C1 segment of cervical spinal cord (tissue), 14 donors: ENCODE data around the gene ARHGAP26.
A peak's percentile ranks its signal among the peaks of the same experiment; 100 is the strongest.

Source experiments
- DNase-seq, 14 donors: peaks; one replicate each; lab custom pipeline; 2025; lab: John Stamatoyannopoulos, UW

The ARHGAP26 gene

DNA sequence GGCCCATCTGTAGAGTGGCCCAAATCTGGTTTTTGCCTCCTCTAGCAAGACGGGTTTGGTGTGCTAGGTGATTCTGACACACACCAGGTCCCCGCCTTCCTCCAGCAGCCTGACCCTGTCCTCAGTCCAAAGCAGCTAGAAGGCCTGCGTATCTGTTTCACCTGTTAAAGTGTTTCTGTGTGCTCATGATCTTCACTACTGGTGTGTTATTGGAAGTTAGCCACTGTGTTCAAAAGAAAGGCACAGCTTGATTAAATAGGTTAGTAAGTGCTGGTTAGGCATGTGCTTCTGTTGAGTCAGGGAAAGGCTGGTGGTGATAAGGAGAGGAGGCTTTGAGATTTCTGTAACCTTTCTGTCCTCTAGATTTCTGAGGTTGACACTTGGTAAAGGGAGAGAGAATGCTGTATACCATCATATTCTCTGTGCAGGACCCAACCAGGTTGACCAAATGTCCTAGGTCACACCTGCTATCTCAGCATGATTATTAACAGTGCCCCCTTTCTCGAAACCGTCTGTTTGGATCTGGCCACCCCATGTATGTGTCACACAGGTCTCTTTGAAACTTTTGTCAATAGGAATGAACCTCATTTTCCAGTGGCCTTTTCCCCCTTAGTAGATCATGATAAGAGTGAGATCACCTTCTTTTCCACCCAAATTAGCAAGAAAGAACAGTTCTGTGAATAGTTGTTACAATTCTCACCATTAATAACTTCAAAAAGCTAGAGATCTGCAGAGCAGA is 58.8 kb downstream of the ARHGAP26 start:
- DNase-seq = peak in 1 of 14 donors; percentile 39

DNA sequence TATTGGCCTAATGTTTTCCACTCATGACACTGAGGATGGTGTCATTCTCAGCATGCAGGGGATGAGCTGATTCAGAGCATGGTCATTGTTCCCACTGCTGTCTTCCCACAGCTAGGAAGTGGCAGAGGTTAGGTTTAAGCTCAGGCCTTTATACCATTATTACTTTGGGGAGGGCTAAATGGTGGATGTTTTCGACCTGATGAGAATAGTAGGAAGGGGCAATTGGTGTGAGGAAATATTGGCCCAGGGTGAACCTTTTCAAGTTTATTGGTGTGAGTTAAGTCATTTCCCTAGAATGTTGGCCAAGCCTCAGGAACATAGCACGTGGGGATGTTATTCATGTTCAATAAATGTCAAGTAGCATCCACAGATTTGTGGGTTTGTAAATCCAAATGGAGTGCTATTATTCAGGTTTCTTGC is 59.6 kb downstream of the ARHGAP26 start:
- DNase-seq = no peak

DNA sequence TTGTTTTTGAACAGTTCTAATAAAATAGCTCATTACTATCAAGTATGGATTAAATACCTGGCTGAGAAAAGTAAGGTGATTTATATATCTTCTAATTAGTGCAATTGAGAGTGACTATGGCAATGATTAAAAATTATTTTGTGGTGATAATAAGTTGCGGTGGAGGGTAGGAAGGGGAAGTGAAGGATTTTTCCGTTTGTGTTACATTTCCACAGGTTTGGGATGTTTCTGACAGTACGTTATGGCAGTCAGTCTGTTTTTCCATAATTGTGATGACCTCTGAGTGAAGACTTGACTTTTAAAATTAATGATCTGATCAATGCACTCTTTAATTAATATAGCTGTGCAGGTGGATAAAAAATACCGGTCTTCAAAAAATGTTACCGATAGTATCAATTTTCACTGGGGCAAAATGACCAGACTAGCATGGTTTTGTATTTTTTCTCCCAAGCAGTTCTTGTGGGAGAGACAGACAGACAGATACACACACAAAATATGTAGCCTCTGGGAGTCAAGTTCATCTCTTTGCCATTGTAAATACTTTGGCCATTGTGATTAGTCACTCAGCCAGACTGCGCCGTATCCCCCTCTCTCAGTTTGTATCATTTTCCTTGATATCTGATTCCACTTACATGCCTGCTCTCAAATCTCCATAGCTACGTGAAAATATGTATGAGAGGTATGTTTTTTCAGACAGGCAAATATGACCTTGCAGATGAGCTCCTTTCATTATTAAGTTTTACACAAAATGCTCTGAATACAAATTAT is 60.2 kb downstream of the ARHGAP26 start:
- no peak for DNase-seq

DNA sequence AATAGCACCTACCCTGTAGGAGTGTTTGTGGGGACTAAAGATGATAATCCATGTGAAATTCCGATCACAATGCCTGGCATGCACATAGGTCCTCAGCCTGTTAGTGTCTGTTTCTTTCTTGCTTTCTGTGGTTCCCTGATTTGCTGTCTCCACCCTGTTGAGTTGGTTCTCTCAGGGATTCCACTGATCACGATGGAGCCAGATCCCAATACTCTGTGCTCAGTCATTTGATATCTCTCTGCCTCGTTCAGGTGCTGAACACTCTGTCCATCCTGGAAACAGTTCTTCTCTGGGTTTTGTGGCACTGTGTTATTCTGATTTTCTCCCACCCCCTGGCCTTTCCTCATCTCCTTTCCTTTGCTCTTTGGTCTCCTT is 60.8 kb downstream of the ARHGAP26 start:
- DNase-seq = no peak

DNA sequence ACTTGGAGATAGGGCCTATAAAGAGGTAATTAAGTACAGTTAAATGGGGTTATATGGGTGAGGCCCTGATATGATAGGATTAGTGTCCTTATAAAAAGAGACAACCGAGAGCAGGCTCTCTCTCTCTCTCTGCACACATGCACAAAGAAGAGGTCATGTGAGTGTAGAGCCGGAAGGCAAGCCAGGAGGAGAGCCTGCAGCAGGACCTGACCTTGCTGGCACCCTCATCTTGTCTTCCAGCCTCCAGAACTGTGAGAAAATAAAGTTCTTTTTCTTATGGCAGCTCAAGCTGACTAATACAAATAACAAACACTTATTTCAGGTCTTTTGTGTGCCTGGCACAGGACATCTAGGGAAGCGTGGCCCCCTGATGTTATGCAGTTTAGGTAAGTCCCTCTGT is 62.1 kb downstream of the ARHGAP26 start:
- no peak for DNase-seq

DNA sequence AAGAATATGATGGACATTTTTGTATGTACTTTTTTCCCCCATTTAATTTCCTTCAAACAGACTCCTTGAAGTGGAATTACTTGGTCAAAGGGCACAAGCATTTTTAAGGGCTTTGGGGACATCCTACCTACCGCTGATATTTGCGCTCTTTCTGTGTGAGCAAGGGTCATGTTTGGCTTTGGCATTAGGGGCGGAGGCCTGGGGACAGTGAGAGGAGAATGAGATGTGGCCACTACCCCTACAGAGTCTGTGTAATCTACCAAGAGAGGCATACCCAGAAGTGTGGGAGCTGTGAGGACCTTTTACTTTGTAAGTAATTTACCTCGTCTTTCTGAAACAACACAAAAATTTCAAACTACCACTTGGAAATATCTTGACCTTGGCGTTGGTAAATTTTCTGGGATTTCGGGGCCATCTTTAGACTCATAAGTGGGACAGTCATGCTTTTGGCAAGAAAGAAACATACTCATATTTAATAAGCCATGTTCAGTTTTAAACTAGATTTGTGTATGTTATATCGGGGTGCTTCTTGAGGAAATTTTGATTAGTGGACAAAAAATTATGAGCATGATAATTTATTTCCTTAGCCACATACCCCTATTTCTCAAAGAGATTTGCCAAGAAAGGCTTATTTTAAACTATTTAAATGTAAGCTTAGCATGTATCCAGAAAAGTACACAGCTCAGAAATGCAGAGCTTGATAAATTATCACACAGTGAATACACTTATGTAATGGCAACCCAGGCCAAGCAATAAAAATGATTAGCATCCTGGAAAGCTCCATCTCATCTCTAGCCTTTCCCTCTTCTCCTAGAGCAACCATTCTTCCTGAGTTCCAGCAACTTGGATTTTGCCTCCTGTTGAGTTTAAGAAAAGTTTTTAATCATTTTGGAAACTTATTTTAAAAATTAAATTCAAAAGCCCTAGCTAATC is 63.6 kb downstream of the ARHGAP26 start:
- DNase-seq = no peak

DNA sequence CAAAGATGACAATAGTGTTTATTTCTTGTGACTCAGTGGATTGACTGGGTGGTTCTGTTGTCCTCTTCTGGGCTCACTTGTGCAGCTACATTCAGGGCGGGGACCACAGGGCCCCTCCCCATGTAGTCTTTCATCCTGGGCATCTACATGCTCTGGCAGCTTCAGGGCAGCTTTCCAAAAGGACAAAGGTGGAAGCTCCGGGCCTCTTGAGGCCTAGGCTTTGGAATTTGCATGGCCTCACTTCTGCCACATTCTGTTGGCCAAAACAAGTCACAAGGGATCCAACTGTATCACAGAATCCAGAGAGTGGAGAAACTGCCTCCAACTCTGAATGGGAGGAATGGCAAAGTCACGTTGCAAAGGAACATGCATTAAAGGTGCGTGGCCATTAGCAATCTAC is 64.3 kb downstream of the ARHGAP26 start:
- DNase-seq = no peak

DNA sequence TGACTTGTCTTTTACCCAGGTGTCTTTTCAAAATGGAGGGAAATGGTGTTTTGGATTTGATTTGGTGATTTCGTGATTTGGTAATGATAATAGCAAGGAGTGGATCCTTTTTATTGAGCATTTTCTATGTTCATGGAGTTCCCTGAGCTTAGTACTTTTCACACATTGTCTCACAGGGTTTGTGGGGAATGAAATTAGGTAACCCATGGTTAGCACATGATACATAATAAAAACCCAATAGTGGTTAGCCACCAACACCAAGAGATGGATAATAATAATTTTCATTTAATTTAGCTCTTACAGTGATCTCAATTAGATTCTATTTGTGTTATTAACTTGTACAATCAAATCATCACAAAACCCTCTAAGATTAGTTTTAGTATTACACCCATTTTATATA is 65.4 kb downstream of the ARHGAP26 start:
- no peak for DNase-seq

DNA sequence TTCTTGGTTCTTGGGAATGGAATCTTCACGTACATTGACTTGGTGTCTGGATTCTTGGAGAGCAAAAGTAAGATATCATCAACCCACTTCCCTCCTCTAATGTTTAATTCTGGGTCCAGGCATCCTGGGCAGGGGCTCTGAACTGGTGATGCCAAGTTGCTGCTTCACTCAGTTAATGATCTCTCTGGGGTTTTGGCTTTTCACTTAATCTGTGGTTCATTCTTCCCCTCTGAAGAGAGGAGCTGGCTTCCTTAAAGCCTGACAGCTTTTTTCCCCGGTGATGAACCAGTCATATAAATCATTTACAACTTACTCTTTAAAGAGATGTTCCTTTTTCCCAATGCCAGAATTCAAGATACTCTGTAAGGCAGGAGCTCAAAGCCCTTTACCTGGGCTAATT is 65.9 kb downstream of the ARHGAP26 start:
- DNase-seq = no peak

DNA sequence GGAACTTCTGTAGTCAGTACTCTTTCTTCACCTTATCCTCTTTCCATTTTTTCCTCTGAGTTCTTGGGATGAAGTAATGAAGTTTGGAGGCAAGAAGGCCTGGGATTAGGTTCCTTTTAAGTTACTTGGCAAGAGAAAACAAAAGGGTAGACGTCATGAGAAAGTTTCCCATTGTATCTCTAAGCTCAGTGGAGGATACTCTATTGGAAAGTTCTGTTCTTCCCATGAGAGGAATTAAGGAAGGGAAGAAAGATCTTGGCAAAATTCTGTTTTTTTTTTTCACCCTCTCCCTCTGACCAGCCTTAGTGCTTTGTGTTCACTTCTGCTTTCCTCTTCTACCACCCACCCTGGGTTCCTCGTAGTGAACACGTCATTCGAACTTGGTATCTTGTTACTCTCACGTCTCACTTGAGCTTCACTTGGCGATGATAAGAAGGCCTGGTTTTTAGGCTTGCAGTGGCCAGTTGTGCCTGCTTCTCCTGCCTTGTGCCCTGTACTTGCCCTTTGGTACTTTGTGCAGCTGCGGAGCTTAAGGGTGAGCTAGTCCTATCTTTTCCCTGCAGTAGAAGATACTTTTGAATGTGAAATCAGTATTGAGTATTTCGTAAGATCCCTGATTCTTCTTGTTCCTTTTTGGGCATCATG is 67.0 kb downstream of the ARHGAP26 start:
- peak in 1 of 14 donors; percentile 17 for DNase-seq

DNA sequence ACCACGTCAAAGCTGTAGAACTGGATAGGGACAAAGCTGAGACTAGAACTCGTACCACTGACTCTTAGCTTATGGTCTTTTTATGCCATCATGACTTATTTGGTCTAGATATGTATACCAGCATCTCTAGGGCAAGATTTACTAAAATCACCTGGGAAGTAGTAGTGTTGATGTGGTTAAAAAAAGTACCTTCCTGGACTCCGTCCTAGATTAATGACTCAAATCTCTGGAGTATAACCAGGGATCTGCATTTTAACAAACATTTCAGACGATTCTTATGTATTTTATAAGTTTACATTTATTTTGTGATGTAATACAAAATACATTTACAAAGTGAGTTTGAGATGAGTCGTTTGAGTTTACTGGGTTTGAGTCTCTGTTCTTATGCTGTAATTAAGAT is 68.7 kb downstream of the ARHGAP26 start:
- no peak for DNase-seq

DNA sequence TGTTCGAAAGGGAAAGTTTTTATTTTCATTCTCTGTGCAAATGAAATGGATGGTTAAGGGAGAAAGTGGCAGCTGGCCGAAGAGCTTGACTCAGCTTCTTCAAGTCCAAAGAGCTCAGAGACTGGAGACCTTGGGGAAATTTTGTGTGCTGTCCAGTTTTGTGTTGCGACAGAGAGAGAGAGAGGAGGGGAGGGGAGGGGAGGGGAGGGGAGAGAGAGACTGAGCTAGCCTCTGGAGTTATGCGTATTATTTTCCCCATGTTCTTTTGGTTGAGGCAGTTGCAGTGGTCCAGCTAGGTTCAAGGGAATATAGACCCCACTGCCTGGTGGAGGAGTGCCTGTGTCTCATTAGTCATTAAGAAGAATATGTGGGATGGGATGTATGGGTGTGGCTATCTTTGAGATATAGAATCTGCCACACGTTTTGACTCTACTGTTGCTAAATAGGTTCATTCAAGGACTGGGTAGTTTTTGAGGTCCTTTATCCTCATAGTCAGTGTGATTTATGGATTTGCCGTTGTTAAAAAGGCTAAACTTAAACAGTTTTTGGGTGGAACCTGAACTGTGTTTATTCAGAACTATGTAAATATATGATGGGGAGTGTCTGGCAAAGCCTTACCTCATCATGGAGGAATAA is 69.7 kb downstream of the ARHGAP26 start:
- DNase-seq = peak in 4 of 14 donors; percentile 20 to 33 (median 25)

DNA sequence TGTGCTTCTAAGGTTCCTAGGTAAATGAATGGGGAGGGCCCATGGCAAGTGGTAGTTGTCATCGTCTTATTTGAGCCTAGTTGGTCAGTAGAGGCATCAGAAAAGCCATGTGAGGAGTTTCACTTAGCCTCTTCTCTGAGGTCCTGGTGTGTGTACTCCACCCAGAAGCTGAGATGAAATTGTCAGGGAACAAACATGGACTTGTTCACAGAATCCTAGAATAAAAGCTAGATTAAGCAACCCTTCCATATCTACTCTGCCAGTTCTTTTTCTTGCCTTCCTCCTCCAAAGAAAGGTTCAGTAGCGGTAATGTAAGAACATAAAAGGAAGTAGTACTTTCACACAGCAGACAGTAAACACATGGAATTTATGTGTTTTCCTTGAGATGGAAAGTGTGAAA is 70.4 kb downstream of the ARHGAP26 start:
- no peak for DNase-seq

DNA sequence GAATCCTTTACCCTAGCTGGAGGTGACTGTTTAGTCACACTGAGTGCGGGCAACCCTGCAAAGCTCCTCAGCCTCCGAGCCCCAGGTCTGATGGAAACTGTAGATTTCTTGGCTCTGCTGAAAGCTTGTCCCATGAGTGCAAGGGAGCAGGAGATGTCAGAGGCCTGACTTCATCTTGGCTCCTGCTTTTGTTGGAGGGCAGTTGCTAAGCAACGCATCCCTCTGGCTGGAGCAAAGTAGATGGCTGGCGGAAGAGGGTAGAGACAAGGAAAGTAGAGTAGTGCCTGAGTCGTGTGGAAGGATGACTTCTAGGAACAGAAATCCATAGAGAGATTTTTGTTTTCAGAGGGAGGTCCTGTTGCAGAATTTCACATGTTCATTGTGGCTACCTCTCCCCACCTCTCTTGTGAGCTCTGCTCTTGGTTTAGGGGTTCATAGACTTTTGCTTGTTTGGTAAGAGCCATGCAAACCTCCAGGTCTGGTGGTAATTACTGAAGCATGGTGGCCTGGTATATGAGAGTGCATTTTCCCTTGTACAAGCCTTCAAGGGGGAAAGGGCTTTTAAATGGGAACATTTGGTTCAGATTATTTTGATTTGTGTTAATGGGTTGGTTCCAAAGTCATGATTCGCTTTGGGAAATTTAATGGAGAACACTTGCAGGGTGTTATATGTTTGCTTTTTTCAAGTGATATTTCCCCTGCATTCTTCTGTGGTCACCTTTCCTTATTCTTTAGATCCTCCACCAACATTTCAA is 71.5 kb downstream of the ARHGAP26 start:
- peak in 6 of 14 donors; percentile 3 to 28 (median 14) for DNase-seq

DNA sequence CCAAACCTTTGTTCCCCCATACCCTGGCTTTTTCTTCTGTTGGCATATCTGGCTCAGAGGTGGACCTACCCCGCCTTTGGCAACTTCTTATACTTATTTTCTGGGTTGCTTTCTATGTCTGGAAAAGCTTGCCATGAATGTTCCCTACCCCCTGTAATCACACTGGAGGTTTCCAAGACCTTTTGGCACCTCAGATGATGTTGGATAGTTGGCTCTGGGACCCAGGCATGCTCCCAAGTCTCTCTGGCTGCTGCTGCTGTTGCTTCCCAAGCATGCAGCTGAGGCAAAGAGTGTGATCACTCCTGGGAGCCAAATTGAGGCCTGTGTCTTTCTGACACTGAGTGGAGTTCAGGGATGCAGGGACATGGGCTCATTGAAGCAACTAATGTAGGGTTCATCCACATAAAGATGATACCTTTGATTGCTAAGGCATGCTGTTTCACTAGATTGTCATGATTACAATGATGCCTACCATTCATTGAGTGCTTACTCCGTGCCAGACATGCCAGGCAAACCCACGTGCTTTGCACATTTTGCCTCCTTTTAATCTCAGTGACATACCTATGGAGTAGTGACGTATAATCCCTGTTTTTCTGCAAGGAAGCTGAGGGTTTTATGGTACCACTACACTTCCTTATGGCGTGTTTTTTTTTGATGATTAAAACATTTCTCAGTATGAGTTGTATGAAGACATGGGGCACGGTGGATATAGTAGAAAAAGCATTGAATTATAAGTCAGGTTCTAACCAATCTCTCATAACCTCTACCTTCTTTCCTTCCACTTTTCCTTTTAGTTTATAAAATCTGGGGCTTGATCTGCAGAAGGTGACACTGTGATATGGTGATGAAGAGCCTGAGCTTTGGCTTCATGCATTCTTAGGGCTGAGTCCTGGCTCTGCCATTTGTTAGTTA is 73.1 kb downstream of the ARHGAP26 start:
- peak in 7 of 14 donors; percentile 14 to 46 (median 19) for DNase-seq

DNA sequence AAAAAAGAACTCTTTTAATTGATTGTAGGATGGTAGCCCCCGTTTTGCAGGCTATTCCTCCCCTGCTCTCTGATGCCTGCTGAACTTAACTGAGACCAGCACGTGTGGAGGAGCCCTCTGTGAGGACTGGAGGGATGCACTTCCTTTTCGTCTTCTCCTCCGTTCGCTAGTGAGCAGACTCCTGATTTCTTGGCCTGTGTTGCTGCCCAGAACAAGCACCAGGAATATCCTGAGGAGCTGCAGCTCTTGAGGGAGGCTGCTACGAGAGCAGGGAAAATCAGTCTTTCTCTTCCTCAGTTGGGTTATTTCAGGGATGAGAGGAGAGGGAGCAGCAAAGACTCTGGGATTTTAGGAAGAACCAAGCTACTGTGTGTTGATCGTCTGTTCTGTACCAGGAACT is 74.7 kb downstream of the ARHGAP26 start:
- DNase-seq = peak in 1 of 14 donors; percentile 25

DNA sequence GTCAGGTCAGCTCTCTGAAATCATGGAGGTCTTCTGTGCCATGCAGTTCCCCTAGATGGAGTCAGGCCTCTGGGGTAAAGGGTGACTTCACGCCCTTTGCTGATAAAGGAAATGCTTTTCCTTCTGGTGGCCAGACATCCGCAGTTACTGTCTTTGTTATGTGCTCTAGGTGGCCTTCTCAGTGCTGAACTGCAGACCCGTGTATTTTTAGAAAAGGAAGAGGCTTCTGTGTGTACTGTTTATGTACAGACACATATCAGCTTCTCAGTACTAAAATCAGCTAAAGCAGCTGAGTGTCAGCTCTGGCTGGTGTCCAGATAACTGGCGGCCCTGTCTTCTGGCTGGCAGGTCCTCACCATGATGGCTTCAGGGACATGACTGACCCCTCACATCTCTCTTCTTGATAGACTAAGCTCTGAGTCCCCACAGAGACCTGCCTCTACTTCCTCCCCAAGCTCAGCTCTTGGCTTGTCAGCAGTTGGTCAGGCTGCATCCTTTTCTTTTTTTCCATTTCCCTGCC is 75.3 kb downstream of the ARHGAP26 start:
- DNase-seq = peak in 5 of 14 donors; percentile 5 to 27 (median 20)

DNA sequence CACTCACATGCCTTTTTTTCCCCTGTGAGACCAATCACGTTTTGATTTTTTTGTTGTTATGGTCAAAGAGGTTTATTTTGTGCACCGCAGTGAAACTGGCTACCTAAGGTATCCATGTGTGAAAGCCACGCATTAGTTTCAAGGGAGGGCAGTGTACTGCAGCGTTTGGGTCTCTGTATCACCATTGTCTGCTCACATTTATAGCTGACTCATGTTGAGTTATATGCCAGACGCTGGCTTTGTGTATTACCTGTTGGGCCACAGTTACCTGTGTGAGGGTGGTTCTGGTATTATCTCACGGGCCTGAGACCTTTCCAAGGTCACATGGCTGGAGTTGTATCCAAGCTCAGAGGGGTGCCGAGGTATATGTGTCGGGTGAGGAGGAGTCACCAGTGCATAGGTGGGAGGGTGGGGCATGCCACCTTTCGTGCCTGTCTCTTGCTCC is 75.8 kb downstream of the ARHGAP26 start:
- no peak for DNase-seq

DNA sequence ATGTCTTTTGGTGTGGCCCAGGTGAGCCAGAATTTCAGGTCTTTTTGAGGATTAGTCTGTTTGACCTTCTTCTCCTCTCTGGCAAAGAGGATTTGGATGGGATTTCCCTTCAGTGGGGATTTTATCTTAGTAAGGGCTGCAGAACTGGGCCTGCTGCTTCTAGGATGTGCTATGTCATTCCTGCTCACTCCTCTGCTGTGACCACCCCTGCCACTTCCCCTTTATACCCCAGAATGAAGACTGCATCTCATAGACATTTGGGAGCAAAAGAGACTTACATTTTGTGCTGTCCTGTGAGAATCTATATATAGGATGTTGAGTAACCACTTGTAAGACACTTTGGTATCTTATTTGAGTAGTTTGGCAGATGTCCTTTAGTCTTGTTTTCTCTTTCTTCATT is 76.2 kb downstream of the ARHGAP26 start:
- DNase-seq = no peak
